IPS-18a (cell line): ENCODE measurements around the gene SLC35A5.

ENCODE experiments used
- H3K27ac ChIP-seq: one replicate; pipeline ENCODE4 v1.5.1; 2013; ENCODE audit warnings: low read length
- H3K27me3 ChIP-seq: one replicate; pipeline ENCODE4 v1.6.1; 2013; ENCODE audit warnings: mild to moderate bottlenecking, low read length; ENCODE audit not compliant: control insufficient read depth, insufficient read depth
- H3K36me3 ChIP-seq: one replicate; pipeline ENCODE4 v1.6.1; 2013; ENCODE audit warnings: low read depth, low read length; ENCODE audit not compliant: control insufficient read depth
- H3K4me1 ChIP-seq: one replicate; pipeline ENCODE4 v1.6.1; 2013; ENCODE audit warnings: low read depth, low read length; ENCODE audit not compliant: control insufficient read depth
- H3K4me3 ChIP-seq: one replicate; pipeline ENCODE4 v1.5.1; 2013; ENCODE audit warnings: low read length
- H3K9ac ChIP-seq: one replicate; pipeline ENCODE4 v1.6.1; 2013; ENCODE audit warnings: mild to moderate bottlenecking, low read length, moderate library complexity
- H3K9me3 ChIP-seq: one replicate; pipeline ENCODE4 v1.6.1; 2013; ENCODE audit warnings: low read depth, low read length; ENCODE audit not compliant: control insufficient read depth

The SLC35A5 gene

DNA sequence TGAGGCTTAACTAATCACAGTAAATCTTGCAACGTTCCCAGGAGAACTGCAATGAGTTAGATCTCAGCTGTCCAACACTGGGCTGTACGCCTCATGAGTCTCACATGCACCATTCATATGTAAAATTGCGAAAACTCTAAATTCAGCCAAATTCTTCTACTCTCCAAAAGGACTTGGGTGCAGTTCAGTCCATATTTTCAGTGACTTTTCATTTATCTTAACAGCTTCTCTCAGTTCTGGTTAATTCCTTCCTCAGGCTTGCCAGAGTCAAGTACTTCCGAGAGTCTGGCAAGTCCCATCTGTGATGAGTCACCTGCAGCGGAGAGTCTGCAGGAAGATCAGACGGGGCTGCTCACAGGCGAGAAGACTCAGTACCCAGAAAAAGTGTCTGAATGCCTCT, 67.6 kb downstream of the SLC35A5 start:
- Histone ChIP-seq H3K4me1 (peaks cover 38% of the 10 kb centered on the region), H3K9ac (no peak overlapping the region), H3K27ac (no peak overlapping the region), H3K36me3 (no peaks in the 10 kb centered on the region), H3K9me3 (no peaks in the 10 kb centered on the region), H3K4me3 (no peak overlapping the region), H3K27me3 (no peaks in the 10 kb centered on the region)

DNA sequence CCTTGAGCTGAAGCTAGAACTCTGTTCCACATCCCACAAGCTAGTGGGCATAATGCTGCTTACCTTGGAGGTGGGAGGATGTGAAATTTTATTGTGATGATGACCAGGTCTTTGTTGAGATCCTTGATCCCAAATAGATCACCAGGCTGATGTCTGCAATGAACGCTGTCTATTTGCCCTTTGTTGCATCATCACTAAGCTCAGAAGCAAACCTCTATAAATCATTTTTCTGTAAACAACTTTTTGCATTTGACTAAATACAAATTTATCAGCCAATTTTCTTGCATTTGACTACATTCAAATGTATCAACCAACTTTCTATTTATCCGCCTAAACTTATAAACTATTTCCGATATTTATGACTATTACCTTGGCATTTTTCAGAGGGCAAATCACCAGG, 69.4 kb downstream of the SLC35A5 start:
- Histone ChIP-seq H3K4me1 (peaks cover 44% of the 10 kb centered on the region), H3K27me3 (no peaks in the 10 kb centered on the region), H3K27ac (no peak overlapping the region), H3K9ac (no peak overlapping the region), H3K36me3 (no peaks in the 10 kb centered on the region), H3K4me3 (no peak overlapping the region), H3K9me3 (no peaks in the 10 kb centered on the region)

DNA sequence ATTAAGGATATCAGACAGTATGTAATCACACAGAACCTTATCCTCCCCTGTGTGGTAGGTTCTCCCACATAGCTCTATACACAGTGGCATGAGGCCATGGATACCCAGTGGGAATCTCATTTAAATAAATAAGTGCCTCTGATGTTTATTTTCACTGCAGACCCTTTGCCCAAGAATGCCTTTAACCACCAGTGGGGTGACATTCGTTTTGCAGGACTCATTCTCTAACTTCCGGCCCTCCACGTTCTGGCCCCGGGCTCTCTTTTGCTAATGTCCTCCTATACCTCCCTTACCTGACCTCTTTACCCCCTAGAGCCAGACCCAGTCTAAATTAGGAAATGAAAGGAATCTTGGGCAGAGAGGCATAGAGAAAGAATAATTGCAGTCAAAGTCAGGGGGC, 70.8 kb downstream of the SLC35A5 start:
- Histone ChIP-seq H3K4me1 (peaks cover 44% of the 10 kb centered on the region), H3K4me3 (no peak overlapping the region), H3K36me3 (no peaks in the 10 kb centered on the region), H3K27me3 (no peaks in the 10 kb centered on the region), H3K27ac (no peak overlapping the region), H3K9ac (no peak overlapping the region), H3K9me3 (no peaks in the 10 kb centered on the region)

DNA sequence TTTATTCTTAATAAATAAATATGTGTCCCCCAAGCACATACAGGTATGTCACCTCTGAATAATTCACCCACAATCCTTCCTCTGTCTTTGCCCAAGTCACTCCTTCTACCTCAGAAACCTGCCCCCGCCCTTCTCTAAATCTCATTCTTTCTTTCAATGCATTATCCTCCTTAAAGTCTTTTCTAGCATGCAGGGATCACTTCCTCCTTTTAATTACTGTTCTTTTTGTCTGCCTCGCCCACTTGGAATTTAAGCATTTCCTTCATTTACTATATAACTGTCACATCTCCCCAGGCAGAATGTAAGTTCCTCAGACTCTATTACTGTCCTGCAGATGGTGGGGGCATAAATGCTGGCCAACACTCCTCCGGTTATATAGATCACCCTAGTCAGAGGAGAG, 71.3 kb downstream of the SLC35A5 start:
- Histone ChIP-seq H3K9me3 (no peaks in the 10 kb centered on the region), H3K4me1 (peaks cover 44% of the 10 kb centered on the region), H3K4me3 (no peak overlapping the region), H3K9ac (no peak overlapping the region), H3K36me3 (no peaks in the 10 kb centered on the region), H3K27me3 (no peaks in the 10 kb centered on the region), H3K27ac (peak overlapping the region; percentile 14)

DNA sequence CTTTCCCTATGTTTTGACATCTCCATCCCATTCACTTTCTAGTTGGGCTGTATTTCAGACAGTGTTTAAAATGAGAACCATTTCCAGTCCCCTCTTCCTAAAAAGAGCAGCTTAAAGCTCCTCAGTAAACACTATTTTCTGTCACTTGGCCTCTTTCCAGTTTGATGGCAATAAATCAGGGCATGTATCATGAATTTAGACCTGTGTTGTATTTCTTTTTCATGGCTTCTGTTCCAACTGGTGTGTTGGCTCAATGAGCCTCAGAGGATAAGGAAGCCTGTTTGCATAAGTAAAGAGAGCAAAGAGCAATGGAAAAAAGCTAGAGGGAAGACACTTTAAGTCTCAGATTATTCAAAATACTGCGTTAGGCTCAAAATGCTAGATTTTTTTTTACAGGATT, 71.9 kb downstream of the SLC35A5 start:
- H3K27ac ChIP-seq = peak overlapping the region; percentile 14
- no peak overlapping the region for H3K9ac ChIP-seq
- no peak overlapping the region for H3K4me3 ChIP-seq

DNA sequence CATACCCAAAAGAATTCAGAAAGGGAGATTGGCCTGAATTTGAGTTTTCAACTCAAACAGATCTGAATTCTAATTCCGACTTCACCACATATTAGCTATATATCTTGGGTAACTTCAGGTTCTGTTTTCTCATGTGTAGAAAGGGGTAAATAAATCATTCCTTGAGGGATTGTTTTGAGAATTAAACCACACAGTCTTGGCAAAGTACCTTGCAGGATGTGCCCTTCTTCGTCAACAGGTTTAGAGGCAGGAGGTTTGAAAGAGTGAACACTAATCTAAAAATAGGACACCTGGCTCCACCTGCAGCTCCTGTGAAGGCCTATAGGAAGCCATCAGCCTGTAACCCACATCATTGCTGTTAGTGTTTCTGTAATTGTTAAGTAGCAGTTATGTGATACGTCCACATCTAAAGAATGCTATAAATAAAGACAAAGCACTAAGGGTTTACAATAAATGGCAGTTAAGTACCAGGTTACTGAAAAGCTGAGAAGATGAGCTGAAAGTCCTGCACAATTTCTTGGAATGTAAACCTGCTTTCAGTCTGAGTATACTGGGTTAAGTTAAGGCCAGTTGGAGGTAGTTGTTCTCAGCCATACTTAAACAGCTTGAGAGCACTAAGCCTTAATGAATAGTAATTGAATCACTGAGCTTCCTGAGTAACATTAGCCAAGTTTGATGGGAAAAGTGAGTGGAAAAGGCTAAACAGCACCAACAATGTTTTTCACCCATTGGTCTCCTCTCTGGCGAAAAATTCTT, 73.1 kb downstream of the SLC35A5 start:
- Histone ChIP-seq H3K27ac (no peak overlapping the region), H3K4me1 (peaks cover 40% of the 10 kb centered on the region), H3K36me3 (no peaks in the 10 kb centered on the region), H3K4me3 (no peak overlapping the region), H3K27me3 (no peaks in the 10 kb centered on the region), H3K9ac (no peak overlapping the region), H3K9me3 (no peaks in the 10 kb centered on the region)

More for the DNA sequence above, 71.9 kb downstream of the SLC35A5 start:
- H3K4me1 ChIP-seq = peaks cover 44% of the 10 kb centered on the region
- H3K27me3 ChIP-seq = no peaks in the 10 kb centered on the region
- no peaks in the 10 kb centered on the region for H3K36me3 ChIP-seq
- no peaks in the 10 kb centered on the region for H3K9me3 ChIP-seq
